GM23338 (cell line): ENCODE results near the gene ADAT2. TPM values are rescaled to one million over a fixed set of nuclear protein-coding genes. Genes with fewer than 3 reads are reported as not detected.

Experiments used
- ATAC-seq: fragments of 200-7000 bp; cut with Tn5 transposase; 3 replicates; pipeline ENCODE4 v1.9.1; 2020
- DNase-seq: peaks from one replicate; pipeline ENCODE4 v3.0.0-alpha.2; 2015; ENCODE audit warnings: low spot score
- H2AFZ ChIP-seq: fragments of 200-600 bp; sonication (generic); 2 replicates; pipeline ENCODE4 v1.8.0; 2016; ENCODE audit warnings: antibody characterized with exemption, mild to moderate bottlenecking, moderate library complexity
- H3F3A ChIP-seq: fragments of 200-600 bp; sonication (generic); replicated peaks from 2 replicates; pipeline ENCODE4 v1.8.0; 2017; ENCODE audit warnings: antibody characterized with exemption, mixed run types, low read depth
- H3K27ac ChIP-seq: fragments of 200-600 bp; sonication (generic); 2 replicates; pipeline ENCODE4 v1.6.1; 2016; ENCODE audit warnings: low read depth
- H3K27me3 ChIP-seq: fragments of 200-600 bp; sonication (generic); 2 replicates; pipeline ENCODE4 v1.8.0; 2016; ENCODE audit warnings: mild to moderate bottlenecking, mixed run types, moderate library complexity; ENCODE audit not compliant: insufficient read depth
- H3K36me3 ChIP-seq: fragments of 200-600 bp; sonication (generic); 2 replicates; pipeline ENCODE4 v1.8.0; 2016; ENCODE audit warnings: mild to moderate bottlenecking; ENCODE audit not compliant: insufficient read depth
- H3K4me1 ChIP-seq: fragments of 200-600 bp; sonication (generic); 2 replicates; pipeline ENCODE4 v1.8.0; 2016; ENCODE audit warnings: mild to moderate bottlenecking, moderate library complexity; ENCODE audit not compliant: insufficient read depth
- H3K4me2 ChIP-seq: fragments of 200-600 bp; sonication (generic); 2 replicates; pipeline ENCODE4 v1.7.1; 2017; ENCODE audit warnings: mixed run types
- H3K4me3 ChIP-seq: fragments of 200-600 bp; sonication (generic); 2 replicates; pipeline ENCODE4 v1.6.1; 2016; ENCODE audit warnings: mixed run types
- H3K79me2 ChIP-seq: fragments of 200-600 bp; sonication (generic); replicated peaks from 2 replicates; pipeline ENCODE4 v1.8.0; 2017; ENCODE audit warnings: mild to moderate bottlenecking; ENCODE audit not compliant: insufficient read depth
- H3K9me2 ChIP-seq: fragments of 200-600 bp; sonication (generic); 2 replicates; pipeline ENCODE4 v1.8.0; 2017; ENCODE audit not compliant: insufficient read depth
- H4K20me1 ChIP-seq: fragments of 200-600 bp; sonication (generic); replicated peaks from 2 replicates; pipeline ENCODE4 v1.8.0; 2017; ENCODE audit warnings: mild to moderate bottlenecking; ENCODE audit not compliant: insufficient read depth
- H3K27ac Mint-ChIP-seq: 2 replicates; pipeline ENCODE4 v1.8.0; 2020; ENCODE audit warnings: inconsistent platforms, mild to moderate bottlenecking, moderate library complexity, mixed read lengths
- H3K27me3 Mint-ChIP-seq: 3 replicates; pipeline ENCODE4 v1.8.0; 2022; ENCODE audit warnings: low read depth, mild to moderate bottlenecking, moderate library complexity, mixed read lengths, inconsistent platforms; ENCODE audit not compliant: insufficient read depth, poor library complexity
- H3K36me3 Mint-ChIP-seq: 3 replicates; pipeline ENCODE4 v1.8.0; 2021; ENCODE audit warnings: low read depth, mild to moderate bottlenecking, inconsistent platforms, moderate library complexity, mixed read lengths
- H3K4me1 Mint-ChIP-seq: 3 replicates; pipeline ENCODE4 v1.8.0; 2020; ENCODE audit warnings: mild to moderate bottlenecking, inconsistent platforms, mixed read lengths
- H3K4me3 Mint-ChIP-seq: 3 replicates; pipeline ENCODE4 v1.8.0; 2021; ENCODE audit warnings: moderate library complexity, mild to moderate bottlenecking, inconsistent platforms, mixed read lengths
- H3K9me3 Mint-ChIP-seq: 3 replicates; pipeline ENCODE4 v1.8.0; 2020; ENCODE audit warnings: moderate library complexity, mild to moderate bottlenecking, inconsistent platforms, mixed read lengths
- CREB1 ChIP-seq: fragments of 250-450 bp; sonication (Bioruptor Pico); IDR thresholded peaks from 2 replicates; pipeline ENCODE4 v1.5.0; 2020; ENCODE audit warnings: low read depth, mild to moderate bottlenecking, moderate library complexity
- CTCF ChIP-seq, 2 experiments: fragments of 200-600 bp in 1 of 2; sonication (generic) in 1 of 2; conservative IDR thresholded peaks; 2 replicates each; pipeline versions ENCODE4 v1.5.1 to v1.6.1; 2016 to 2017; ENCODE audit warnings: antibody characterized with exemption in 2 of 2, low read depth in 2 of 2, mild to moderate bottlenecking in 2 of 2, moderate library complexity in 1 of 2
- EZH2 ChIP-seq: fragments of 200-600 bp; sonication (generic); IDR thresholded peaks from one replicate; pipeline ENCODE4 v1.8.0; 2017; ENCODE audit warnings: antibody characterized with exemption, mild to moderate bottlenecking, low read depth; ENCODE audit not compliant: unreplicated experiment
- JUNB ChIP-seq: IDR thresholded peaks from one replicate; pipeline ENCODE4 v1.6.1; 2016; ENCODE audit warnings: antibody characterized with exemption; ENCODE audit not compliant: unreplicated experiment
- NANOG ChIP-seq: IDR thresholded peaks from 2 replicates; pipeline ENCODE4 v1.6.1; 2016; ENCODE audit warnings: antibody characterized with exemption, borderline replicate concordance
- ZNF331 ChIP-seq: fragments of 250-450 bp; sonication (Bioruptor Pico); IDR thresholded peaks from 2 replicates; pipeline ENCODE4 v1.5.0; 2020; ENCODE audit warnings: low read depth, mild to moderate bottlenecking, moderate library complexity
- polyA plus RNA-seq: library from polyadenylated mRNA; unstranded; fragments of >200 nt; fragmentation: Nextera tagmentation; extraction: Ambion mirVana; gene quantifications from 2 replicates; pipeline ENCODE4 v1.2.1, GENCODE V29; 2016
- total RNA-seq: library from RNA; depleted of rRNA; stranded (reverse); fragments of >200 nt; shearing (Covaris generic); gene quantifications from 2 replicates; pipeline ENCODE4 v1.2.3, GENCODE V29; 2014
- TF ChIP-seq, protein P1 (sequence below): IDR thresholded peaks from 2 replicates; pipeline ENCODE4 v1.6.1; 2016; ENCODE audit warnings: antibody characterized with exemption
- TF ChIP-seq, protein P2 (sequence below): fragments of 250-450 bp; sonication (Bioruptor Pico); IDR thresholded peaks from 2 replicates; pipeline ENCODE4 v1.5.0; 2020; ENCODE audit warnings: mild to moderate bottlenecking, moderate library complexity

ADAT2 gene
- total and polyA plus RNA-seq, 2 experiments from 2014 or later = 7.4 to 13.7 TPM

DNA sequence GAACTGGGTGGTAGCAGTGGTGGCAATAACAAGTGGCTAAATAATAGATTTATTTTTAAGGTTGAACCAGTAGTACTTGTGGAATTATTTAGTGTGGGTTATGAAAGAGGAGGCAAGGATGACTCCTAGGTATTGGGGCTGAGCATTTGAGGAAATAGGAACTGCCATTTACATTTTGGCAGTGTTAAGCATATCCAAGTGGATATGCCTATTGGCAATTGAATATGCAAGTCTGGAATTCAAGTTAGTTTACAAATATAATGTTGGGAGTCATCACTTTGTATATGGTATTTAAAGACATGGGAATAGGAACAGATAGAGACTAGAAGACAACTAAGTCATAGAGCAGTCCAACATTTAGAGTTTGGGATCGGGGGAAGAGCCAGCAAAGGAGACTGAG is 26.1 kb upstream of the ADAT2 start:
- H3K4me1 Mint-ChIP-seq = no peaks in the 10 kb centered on the region
- Histone ChIP-seq H3K4me3 (no peak overlapping the region), H3K36me3 (no peaks in the 10 kb centered on the region), H2AFZ (no peak overlapping the region), H3K27ac (no peak overlapping the region), H3K4me1 (no peaks in the 10 kb centered on the region), H3K79me2 (no peaks in the 10 kb centered on the region), H4K20me1 (no peaks in the 10 kb centered on the region), H3K4me2 (no peak overlapping the region), H3K27me3 (no peaks in the 10 kb centered on the region), H3F3A (no peaks in the 10 kb centered on the region), H3K9me2 (no peaks in the 10 kb centered on the region)
- TF ChIP-seq NANOG = no peak
- TF ChIP-seq, protein P1, sequence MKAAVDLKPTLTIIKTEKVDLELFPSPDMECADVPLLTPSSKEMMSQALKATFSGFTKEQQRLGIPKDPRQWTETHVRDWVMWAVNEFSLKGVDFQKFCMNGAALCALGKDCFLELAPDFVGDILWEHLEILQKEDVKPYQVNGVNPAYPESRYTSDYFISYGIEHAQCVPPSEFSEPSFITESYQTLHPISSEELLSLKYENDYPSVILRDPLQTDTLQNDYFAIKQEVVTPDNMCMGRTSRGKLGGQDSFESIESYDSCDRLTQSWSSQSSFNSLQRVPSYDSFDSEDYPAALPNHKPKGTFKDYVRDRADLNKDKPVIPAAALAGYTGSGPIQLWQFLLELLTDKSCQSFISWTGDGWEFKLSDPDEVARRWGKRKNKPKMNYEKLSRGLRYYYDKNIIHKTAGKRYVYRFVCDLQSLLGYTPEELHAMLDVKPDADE = no peak
- TF ChIP-seq JUNB = no peak
- no peak for TF ChIP-seq CREB1
- no peak overlapping the region for H3K4me3 Mint-ChIP-seq
- DNase-seq (no peak), ATAC-seq (no peak)
- H3K36me3 Mint-ChIP-seq = no peaks in the 10 kb centered on the region; the same call in 2 of the 3 replicates
- no peak overlapping the region for H3K27ac Mint-ChIP-seq
- H3K9me3 Mint-ChIP-seq = no peaks in the 10 kb centered on the region
- H3K27me3 Mint-ChIP-seq = peaks cover 1% of the 10 kb centered on the region

- H3K27me3 ChIP-seq = no peaks in the 10 kb centered on the region
- peaks cover 1% of the 10 kb centered on the region for H3K27me3 Mint-ChIP-seq
- H3K9me2 ChIP-seq = no peaks in the 10 kb centered on the region
- no peaks in the 10 kb centered on the region for H3K36me3 ChIP-seq
- H3F3A ChIP-seq = no peaks in the 10 kb centered on the region
- no peak overlapping the region for H3K4me3 Mint-ChIP-seq
- DNase-seq = no peak
- no peaks in the 10 kb centered on the region for H3K4me1 ChIP-seq
- no peaks in the 10 kb centered on the region for H4K20me1 ChIP-seq
- no peaks in the 10 kb centered on the region; the same call in 2 of the 3 replicates for H3K36me3 Mint-ChIP-seq
- H3K4me1 Mint-ChIP-seq = no peaks in the 10 kb centered on the region
- no peak overlapping the region for H3K4me3 ChIP-seq
- no peaks in the 10 kb centered on the region for H3K79me2 ChIP-seq
- H3K27ac ChIP-seq = no peak overlapping the region
- H3K27ac Mint-ChIP-seq = no peak overlapping the region
- no peak overlapping the region for H2AFZ ChIP-seq
- H3K9me3 Mint-ChIP-seq = no peaks in the 10 kb centered on the region
- no peak for ATAC-seq
- no peak overlapping the region for H3K4me2 ChIP-seq
- TF ChIP-seq JUNB = no peak
- TF ChIP-seq CREB1 = no peak
- TF ChIP-seq, protein P2, sequence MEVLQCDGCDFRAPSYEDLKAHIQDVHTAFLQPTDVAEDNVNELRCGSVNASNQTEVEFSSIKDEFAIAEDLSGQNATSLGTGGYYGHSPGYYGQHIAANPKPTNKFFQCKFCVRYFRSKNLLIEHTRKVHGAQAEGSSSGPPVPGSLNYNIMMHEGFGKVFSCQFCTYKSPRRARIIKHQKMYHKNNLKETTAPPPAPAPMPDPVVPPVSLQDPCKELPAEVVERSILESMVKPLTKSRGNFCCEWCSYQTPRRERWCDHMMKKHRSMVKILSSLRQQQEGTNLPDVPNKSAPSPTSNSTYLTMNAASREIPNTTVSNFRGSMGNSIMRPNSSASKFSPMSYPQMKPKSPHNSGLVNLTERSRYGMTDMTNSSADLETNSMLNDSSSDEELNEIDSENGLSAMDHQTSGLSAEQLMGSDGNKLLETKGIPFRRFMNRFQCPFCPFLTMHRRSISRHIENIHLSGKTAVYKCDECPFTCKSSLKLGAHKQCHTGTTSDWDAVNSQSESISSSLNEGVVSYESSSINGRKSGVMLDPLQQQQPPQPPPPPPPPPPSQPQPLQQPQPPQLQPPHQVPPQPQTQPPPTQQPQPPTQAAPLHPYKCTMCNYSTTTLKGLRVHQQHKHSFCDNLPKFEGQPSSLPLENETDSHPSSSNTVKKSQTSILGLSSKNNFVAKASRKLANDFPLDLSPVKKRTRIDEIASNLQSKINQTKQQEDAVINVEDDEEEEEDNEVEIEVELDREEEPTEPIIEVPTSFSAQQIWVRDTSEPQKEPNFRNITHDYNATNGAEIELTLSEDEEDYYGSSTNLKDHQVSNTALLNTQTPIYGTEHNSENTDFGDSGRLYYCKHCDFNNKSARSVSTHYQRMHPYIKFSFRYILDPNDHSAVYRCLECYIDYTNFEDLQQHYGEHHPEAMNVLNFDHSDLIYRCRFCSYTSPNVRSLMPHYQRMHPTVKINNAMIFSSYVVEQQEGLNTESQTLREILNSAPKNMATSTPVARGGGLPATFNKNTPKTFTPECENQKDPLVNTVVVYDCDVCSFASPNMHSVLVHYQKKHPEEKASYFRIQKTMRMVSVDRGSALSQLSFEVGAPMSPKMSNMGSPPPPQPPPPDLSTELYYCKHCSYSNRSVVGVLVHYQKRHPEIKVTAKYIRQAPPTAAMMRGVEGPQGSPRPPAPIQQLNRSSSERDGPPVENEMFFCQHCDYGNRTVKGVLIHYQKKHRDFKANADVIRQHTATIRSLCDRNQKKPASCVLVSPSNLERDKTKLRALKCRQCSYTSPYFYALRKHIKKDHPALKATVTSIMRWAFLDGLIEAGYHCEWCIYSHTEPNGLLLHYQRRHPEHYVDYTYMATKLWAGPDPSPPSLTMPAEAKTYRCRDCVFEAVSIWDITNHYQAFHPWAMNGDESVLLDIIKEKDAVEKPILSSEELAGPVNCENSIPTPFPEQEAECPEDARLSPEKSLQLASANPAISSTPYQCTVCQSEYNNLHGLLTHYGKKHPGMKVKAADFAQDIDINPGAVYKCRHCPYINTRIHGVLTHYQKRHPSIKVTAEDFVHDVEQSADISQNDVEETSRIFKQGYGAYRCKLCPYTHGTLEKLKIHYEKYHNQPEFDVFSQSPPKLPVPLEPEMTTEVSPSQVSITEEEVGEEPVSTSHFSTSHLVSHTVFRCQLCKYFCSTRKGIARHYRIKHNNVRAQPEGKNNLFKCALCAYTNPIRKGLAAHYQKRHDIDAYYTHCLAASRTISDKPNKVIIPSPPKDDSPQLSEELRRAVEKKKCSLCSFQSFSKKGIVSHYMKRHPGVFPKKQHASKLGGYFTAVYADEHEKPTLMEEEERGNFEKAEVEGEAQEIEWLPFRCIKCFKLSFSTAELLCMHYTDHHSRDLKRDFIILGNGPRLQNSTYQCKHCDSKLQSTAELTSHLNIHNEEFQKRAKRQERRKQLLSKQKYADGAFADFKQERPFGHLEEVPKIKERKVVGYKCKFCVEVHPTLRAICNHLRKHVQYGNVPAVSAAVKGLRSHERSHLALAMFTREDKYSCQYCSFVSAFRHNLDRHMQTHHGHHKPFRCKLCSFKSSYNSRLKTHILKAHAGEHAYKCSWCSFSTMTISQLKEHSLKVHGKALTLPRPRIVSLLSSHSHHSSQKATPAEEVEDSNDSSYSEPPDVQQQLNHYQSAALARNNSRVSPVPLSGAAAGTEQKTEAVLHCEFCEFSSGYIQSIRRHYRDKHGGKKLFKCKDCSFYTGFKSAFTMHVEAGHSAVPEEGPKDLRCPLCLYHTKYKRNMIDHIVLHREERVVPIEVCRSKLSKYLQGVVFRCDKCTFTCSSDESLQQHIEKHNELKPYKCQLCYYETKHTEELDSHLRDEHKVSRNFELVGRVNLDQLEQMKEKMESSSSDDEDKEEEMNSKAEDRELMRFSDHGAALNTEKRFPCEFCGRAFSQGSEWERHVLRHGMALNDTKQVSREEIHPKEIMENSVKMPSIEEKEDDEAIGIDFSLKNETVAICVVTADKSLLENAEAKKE (CRISPR knock-in tag) = no peak
- TF ChIP-seq, protein P1 = no peak
- no peak for TF ChIP-seq CTCF (conservative IDR thresholded peaks at IDR 0.05; ENCODE audit: low read depth in 2 of 2)
- TF ChIP-seq ZNF331 = no peak
- no peak for TF ChIP-seq EZH2
Measured at GRCh38 chr6:143471822-143472221, 21.3 kb upstream of the ADAT2 start.
